K562 (cell line): ENCODE results near the gene IP6K1. TPM values are rescaled to one million over a fixed set of nuclear protein-coding genes. Genes with fewer than 3 reads are reported as not detected.

Experiments used
- ASH1L ChIP-seq: fragments of 450-650 bp; IDR thresholded peaks from 2 replicates; pipeline ENCODE4 v1.6.1; 2018; ENCODE audit warnings: borderline replicate concordance, mild to moderate bottlenecking, low read depth; ENCODE audit not compliant: partially characterized antibody
- ATF6 ChIP-seq: sonication (generic); formaldehyde crosslinking; IDR thresholded peaks from 2 replicates; pipeline ENCODE4 v1.4.0; 2020; ENCODE audit warnings: mild to moderate bottlenecking, missing genetic modification reagents
- CC2D1A ChIP-seq: fragments of 450-650 bp; IDR thresholded peaks from 2 replicates; pipeline ENCODE4 v1.6.1; 2017; ENCODE audit warnings: mild to moderate bottlenecking
- COPS2 ChIP-seq: fragments of 450-650 bp; conservative IDR thresholded peaks from 2 replicates; pipeline ENCODE4 v1.6.1; 2016; ENCODE audit warnings: mild to moderate bottlenecking, moderate library complexity
- CREB3 ChIP-seq: fragments of 450-650 bp; conservative IDR thresholded peaks from 2 replicates; pipeline ENCODE4 v1.6.1; 2016; ENCODE audit warnings: missing genetic modification characterization, low read depth, mild to moderate bottlenecking, missing compliant biosample characterization, moderate library complexity
- HDAC2 ChIP-seq: fragments of 450-650 bp; IDR thresholded peaks from 2 replicates; pipeline ENCODE4 v1.6.1; 2016; ENCODE audit warnings: mild to moderate bottlenecking
- HDAC8 ChIP-seq: fragments of 450-650 bp; IDR thresholded peaks from 2 replicates; pipeline ENCODE4 v1.6.1; 2016; ENCODE audit warnings: mild to moderate bottlenecking, missing genetic modification characterization, moderate library complexity, missing compliant biosample characterization
- HNRNPLL ChIP-seq: fragments of 200-400 bp; formaldehyde crosslinking; IDR thresholded peaks from 2 replicates; pipeline ENCODE4 v1.6.1; 2017; ENCODE audit warnings: low read length, low read depth, mild to moderate bottlenecking; ENCODE audit not compliant: poor library complexity, severe bottlenecking
- LEF1 ChIP-seq: fragments of 450-650 bp; IDR thresholded peaks from 2 replicates; pipeline ENCODE4 v1.6.1; 2016; ENCODE audit warnings: mild to moderate bottlenecking
- MCM3 ChIP-seq: fragments of 450-650 bp; IDR thresholded peaks from 2 replicates; pipeline ENCODE4 v1.6.1; 2016
- MEIS2 ChIP-seq: fragments of 450-650 bp; IDR thresholded peaks from 2 replicates; pipeline ENCODE4 v1.6.1; 2014; ENCODE audit warnings: mild to moderate bottlenecking; ENCODE audit not compliant: partially characterized antibody
- MTF1 ChIP-seq: fragments of 250-450 bp; sonication (Bioruptor Pico); IDR thresholded peaks from 2 replicates; pipeline ENCODE4 v1.9.0; 2021; ENCODE audit warnings: moderate library complexity, mild to moderate bottlenecking, inconsistent platforms, borderline replicate concordance
- NELFE ChIP-seq: IDR thresholded peaks from 2 replicates; pipeline ENCODE4 v1.6.1; 2011; ENCODE audit warnings: mild to moderate bottlenecking; ENCODE audit not compliant: insufficient read depth, insufficient read length
- RFX1 ChIP-seq: fragments of 450-650 bp; IDR thresholded peaks from 2 replicates; pipeline ENCODE4 v1.6.1; 2016; ENCODE audit warnings: mild to moderate bottlenecking, moderate library complexity
- SAP30 ChIP-seq: fragments of 200-600 bp; sonication (generic); IDR thresholded peaks from 2 replicates; pipeline ENCODE4 v1.6.1; 2012; ENCODE audit warnings: borderline replicate concordance, low read depth, mild to moderate bottlenecking, moderate library complexity, low read length, control low read depth, inconsistent platforms; ENCODE audit not compliant: insufficient read depth, poor library complexity, severe bottlenecking
- SFPQ ChIP-seq: fragments of 200-400 bp; formaldehyde crosslinking; IDR thresholded peaks from 2 replicates; pipeline ENCODE4 v1.6.1; 2017; ENCODE audit warnings: mild to moderate bottlenecking, low read depth, low read length, moderate library complexity
- SNAPC5 ChIP-seq: fragments of 250-450 bp; sonication (Bioruptor Pico); IDR thresholded peaks from 2 replicates; pipeline ENCODE4 v1.8.0; 2021; ENCODE audit warnings: moderate library complexity, mild to moderate bottlenecking, inconsistent platforms
- ZBTB12 ChIP-seq: fragments of 250-450 bp; sonication (Bioruptor Pico); IDR thresholded peaks from 2 replicates; pipeline ENCODE4 v1.4.0; 2020
- ZNF217 ChIP-seq: sonication (generic); formaldehyde crosslinking; IDR thresholded peaks from 2 replicates; pipeline ENCODE4 v1.8.0; 2022; ENCODE audit warnings: mild to moderate bottlenecking, missing genetic modification reagents
- ZNF41 ChIP-seq: fragments of 250-450 bp; sonication (Bioruptor Pico); conservative IDR thresholded peaks from 2 replicates; pipeline ENCODE4 v1.4.0; 2020; ENCODE audit warnings: mild to moderate bottlenecking
- ZNF699 ChIP-seq: fragments of 250-450 bp; sonication (Bioruptor Pico); IDR thresholded peaks from 2 replicates; pipeline ENCODE4 v1.8.0; 2021; ENCODE audit warnings: mild to moderate bottlenecking, moderate library complexity; ENCODE audit not compliant: insufficient replicate concordance
- polyA plus RNA-seq, 8 experiments: library from polyadenylated mRNA; depleted of rRNA in 4 of 8; stranded (reverse) in 5 of 8; unstranded in 3 of 8; fragments of >200 nt; fragmentation: Nextera tagmentation in 2 of 8; fragmentation: Illumina TruSeq in 1 of 8; extraction: Ambion mirVana in 2 of 8; extraction: Trizol in 1 of 8; gene quantifications; 2 replicates each; pipeline versions ENCODE4 v1.2.1 to v1.2.3, GENCODE V29; 2011 to 2014; ENCODE audit warnings: inconsistent platforms in 1 of 8, missing spikeins in 1 of 8
- total RNA-seq, 7 experiments: library from RNA; depleted of rRNA in 6 of 7; stranded (reverse); fragments of >200 nt in 6 of 7; fragmentation: Illumina TruSeq in 2 of 7; extraction: Trizol in 2 of 7; gene quantifications; 2 replicates each; pipeline versions ENCODE4 v1.2.1 to v1.2.3, GENCODE V29; 2011 to 2021; ENCODE audit warnings: low replicate concordance in 1 of 7

IP6K1 gene
- total and polyA plus RNA-seq, 9 of the 15 experiments (the other 6 are each of a cell fraction or from before 2014, with no cell fraction given), result 0.46 to 29.2 (median 13.1) TPM

GRCh38 chr3:49786357-49787181 lies at the start of gene IP6K1 (continued):
- TF ChIP-seq ASH1L, result peak; percentile 84
- peak; percentile 54; the same call in 1 of the 2 replicates for TF ChIP-seq ZBTB12 (CRISPR knock-in tag)
- TF ChIP-seq HDAC2, result 0 out of 2 replicates have a peak, but pooled peaks have one; percentile 31
- peak; percentile 83 for TF ChIP-seq HNRNPLL
- TF ChIP-seq ZNF41, result 0 out of 2 replicates have a peak, but pooled peaks have one; percentile 39
- TF ChIP-seq ZNF699, result no peak
- 0 out of 2 replicates have a peak, but pooled peaks have one; percentile 48 for TF ChIP-seq MTF1 (CRISPR knock-in tag)
- TF ChIP-seq NELFE, result no peak
- TF ChIP-seq CREB3 (tag), result peak; percentile 44; the same call in 1 of the 2 replicates
- peak; percentile 96 for TF ChIP-seq RFX1
- TF ChIP-seq SAP30, result peak; percentile 9
- TF ChIP-seq HDAC8 (tag), result 0 out of 2 replicates have a peak, but pooled peaks have one; percentile 52
- TF ChIP-seq ZNF217 (CRISPR knock-in tag), result no peak
- no peak for TF ChIP-seq MCM3
- no peak for TF ChIP-seq SFPQ
- 0 out of 2 replicates have a peak, but pooled peaks have one; percentile 43 for TF ChIP-seq ATF6 (CRISPR knock-in tag)
- no peak for TF ChIP-seq CC2D1A
- no peak for TF ChIP-seq COPS2
- TF ChIP-seq SNAPC5, result no peak
- 0 out of 2 replicates have a peak, but pooled peaks have one; percentile 37 for TF ChIP-seq LEF1
- TF ChIP-seq MEIS2, result peak; percentile 82
